HG02759 (cell line): ENCODE measurements around the gene SLC39A2.
A peak's percentile ranks its signal among the peaks of the same experiment; 100 is the strongest.
"Not testable (repeated sequence)": the region's sequence is repeated elsewhere in the genome, so short reads cannot be mapped to it uniquely, and the experiment has no call there.

Source experiments
- ATAC-seq: cut with Tn5 transposase; IDR thresholded peaks from one replicate; pipeline ENCODE4 v1.9.1; 2021; ENCODE audit warnings: mild to moderate bottlenecking, moderate library complexity; ENCODE audit not compliant: unreplicated experiment

SLC39A2 gene, protein sequence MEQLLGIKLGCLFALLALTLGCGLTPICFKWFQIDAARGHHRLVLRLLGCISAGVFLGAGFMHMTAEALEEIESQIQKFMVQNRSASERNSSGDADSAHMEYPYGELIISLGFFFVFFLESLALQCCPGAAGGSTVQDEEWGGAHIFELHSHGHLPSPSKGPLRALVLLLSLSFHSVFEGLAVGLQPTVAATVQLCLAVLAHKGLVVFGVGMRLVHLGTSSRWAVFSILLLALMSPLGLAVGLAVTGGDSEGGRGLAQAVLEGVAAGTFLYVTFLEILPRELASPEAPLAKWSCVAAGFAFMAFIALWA

GRCh38 chr14:20998674-20999366 is at the start of gene SLC39A2:
SLC39A2 (plus strand) TSS chr14:20999293; CDS start chr14:20999447, 154 bp downstream.
- no peak for ATAC-seq

GRCh38 chr14:20954736-20955537 is 44.2 kb upstream of the SLC39A2 start, which contains the start of gene RNASE2:
RNASE2 (plus strand) TSS chr14:20955487; CDS start chr14:20955772, 285 bp downstream.
- not testable (repeated sequence) for ATAC-seq

- ATAC-seq, result not testable (repeated sequence)
Measured at GRCh38 chr14:20955538-20955873, 43.6 kb upstream of the SLC39A2 start.

- ATAC-seq, result no peak
Measured at GRCh38 chr14:20956376-20956976, 42.6 kb upstream of the SLC39A2 start.

DNA sequence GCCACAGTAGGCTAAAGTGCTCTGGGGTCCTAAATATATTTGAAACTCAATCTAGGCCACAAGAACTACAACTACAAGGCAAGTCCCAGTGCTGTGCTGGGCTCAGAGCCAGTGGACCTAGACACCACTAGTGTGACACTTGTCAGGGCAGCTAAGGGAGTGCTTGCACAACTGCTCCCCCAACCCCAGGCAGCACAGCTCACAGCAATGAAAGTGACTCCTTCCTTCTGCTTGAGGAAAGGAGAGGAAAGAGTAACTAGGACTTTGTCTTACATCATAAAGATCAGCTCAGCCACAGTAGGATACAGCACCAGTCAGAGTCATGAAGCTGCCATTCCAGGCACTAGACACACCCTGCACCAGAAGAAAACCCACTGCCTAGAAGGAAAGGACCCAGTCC is 40.1 kb upstream of the SLC39A2 start:
- ATAC-seq, result not testable (repeated sequence)

DNA sequence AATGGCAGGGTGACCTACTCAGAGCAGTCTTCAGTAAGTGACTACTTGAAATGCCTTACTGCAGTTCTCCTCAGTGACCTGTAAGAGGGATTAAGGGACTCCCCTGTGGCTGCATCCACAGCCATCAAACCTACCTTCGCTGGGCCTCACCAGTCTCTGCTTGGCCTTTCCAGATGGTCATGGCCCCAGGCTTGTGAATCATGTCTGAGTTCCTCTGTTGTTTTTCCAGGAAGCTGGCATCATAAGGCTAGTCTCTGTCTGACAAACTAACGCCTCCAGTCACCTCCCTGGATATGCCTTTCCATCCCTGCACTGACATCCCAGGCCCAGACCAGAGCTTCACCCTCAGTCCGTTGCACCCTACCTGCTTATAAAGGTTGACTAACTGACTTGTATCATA is 29.8 kb upstream of the SLC39A2 start:
- ATAC-seq, result no peak

GRCh38 chr14:20970647-20970982 is 28.5 kb upstream of the SLC39A2 start:
- peak; percentile 4 for ATAC-seq

GRCh38 chr14:20970983-20971704 is 27.9 kb upstream of the SLC39A2 start:
- ATAC-seq, result peak; percentile 95

DNA sequence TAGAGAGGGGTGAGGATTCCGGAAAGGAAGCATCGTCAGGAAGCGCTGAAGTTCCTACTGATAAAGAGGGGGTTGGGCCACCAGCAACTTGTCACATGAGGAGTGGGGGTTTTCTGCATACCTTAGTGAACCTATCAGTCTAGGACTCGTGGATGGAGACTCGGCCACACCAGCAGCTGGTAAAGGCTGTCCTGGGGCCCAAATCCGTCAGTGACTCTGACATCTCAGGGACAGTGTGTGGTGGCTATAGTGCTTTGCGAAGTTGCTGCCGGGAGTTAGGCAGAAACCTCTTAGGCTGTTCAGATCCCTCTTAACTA is 27.4 kb upstream of the SLC39A2 start:
- ATAC-seq, result peak; percentile 23

DNA sequence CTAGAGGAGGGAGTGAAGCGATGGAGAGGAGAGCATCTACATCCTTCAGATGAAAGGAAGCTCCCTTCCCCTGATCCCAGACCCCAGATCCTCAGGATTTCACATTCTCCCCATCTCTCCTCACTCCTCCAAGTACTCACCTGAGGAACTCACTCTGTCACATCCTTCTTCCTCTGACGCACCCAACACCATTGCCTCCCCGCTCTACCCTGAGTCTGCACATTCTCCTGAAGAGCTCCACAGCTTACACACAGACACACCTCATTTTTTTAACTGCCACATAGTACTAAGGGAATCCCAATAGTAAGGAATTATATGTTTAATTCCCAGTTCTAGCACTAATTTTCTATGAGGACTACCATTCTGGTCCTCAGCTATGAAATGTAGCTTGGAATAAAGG is 25.6 kb upstream of the SLC39A2 start:
- no peak for ATAC-seq

- ATAC-seq, result no peak
Measured at GRCh38 chr14:20976291-20976690, 22.8 kb upstream of the SLC39A2 start.

DNA sequence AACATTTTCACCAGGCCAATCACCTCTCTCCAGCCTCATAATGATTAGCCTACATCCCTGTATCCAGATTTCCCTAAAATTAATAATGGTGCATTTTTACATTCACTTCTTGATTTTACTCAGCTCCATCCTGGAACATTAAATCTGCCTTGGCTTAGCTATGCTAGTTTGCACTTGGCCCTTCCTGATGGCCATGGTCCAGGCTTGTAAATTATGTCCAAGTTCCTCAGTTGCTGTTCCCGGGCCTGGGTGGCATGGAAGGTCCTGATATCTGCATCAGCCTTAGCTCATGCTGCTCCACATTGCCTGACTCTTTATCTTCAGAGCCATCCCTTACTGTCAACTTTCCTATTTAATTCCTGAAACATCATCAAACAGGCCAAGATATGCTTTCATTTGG is 20.4 kb upstream of the SLC39A2 start:
- ATAC-seq, result no peak

DNA sequence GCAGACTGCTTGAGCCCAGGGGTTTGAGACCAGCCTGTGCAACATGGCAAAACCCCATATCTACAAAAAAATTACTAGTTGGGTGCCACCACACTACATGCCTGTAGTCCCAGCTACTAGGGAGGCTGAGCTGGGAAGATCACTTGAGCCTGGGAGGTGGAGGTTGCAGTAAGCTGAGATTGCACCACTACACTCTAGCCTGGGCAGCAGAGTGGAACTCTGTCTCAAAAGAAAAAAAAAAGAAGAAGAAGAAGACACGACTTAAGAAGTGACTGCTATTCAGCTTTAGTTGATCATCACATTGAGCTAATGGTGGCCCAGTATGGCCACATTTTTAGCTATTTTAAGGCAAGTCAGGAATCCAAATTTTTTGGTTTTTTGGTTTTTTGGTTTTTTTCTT is 18.2 kb upstream of the SLC39A2 start:
- ATAC-seq, result no peak

- no peak for ATAC-seq
Measured at GRCh38 chr14:20982646-20983369, 16.3 kb upstream of the SLC39A2 start.

GRCh38 chr14:20985650-20986049 is 13.4 kb upstream of the SLC39A2 start:
- not testable (repeated sequence) for ATAC-seq

DNA sequence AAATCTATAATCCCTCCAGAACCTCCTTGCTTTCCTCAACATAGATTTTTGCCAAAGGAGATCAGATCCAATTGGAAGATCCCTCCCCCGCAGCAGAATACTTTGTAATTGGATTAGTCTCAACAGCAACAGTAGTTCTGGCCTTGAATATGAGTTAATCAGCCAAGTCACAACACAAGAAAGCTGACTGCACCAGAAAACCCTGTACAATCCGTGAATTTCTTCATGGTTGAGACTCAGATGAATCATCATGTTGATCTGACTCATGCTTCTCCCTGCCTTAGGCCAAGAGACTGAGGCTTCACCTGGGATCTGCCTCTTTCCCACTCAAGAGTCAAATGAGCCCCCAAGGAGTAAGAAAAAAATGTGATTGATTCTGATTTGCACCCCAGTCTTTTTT is 12.3 kb upstream of the SLC39A2 start:
- no peak for ATAC-seq

GRCh38 chr14:20988717-20989470 is 10.2 kb upstream of the SLC39A2 start:
- no peak for ATAC-seq

DNA sequence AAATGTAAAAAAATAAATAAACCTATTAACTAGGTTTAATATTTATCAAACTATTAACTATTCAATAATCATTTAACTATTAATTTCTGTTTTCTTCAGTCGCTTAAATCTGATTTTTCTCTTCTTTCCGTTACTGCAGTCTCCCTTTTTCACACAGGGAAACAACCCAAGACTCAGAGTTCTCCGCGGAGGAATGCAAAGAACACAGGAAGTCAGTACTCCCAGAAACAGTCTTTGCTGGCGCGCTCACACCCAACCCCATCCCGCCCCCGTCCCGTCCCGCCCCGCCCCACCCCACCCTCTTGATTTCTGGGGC is 9.7 kb upstream of the SLC39A2 start:
- no peak for ATAC-seq

DNA sequence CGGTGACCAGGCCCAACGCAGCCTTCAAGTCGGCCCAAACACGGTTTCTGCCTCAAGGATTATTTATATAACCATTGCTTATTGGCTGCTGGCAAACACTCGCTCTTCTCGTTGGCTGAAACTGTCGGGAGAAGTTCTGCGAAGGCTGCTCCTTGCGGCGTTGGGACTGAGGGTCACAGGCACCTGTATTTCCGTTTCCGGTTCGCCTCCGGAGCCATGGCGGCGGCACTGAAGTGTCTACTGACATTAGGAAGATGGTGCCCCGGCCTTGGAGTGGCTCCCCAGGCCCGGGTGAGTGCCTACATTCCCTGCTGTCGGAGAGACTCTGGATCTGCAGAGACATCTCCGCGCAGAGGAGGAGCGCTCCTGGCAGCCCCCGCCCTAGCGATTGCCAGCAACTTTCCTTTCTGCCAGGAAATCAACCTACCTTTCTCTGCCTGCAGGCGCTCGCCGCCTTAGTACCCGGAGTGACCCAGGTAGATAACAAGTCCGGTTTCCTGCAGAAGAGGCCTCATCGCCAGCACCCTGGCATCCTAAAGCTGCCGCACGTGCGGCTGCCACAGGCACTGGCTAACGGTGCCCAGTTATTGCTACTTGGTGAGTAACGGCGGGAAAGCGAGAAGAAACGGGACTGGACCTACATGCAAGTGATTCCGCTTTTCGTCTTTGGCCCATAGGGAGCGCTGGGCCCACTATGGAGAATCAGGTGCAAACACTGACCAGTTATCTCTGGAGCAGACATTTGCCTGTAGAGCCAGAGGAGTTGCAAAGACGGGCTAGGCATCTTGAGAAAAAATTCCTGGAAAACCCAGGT is 9.1 kb upstream of the SLC39A2 start, which contains the start of gene METTL17:
Gene METTL17, plus strand, starts transcription at position 194 of the 814 bp plus-strand sequence. Its CDS starts 23 bp downstream, at position 217.
- ATAC-seq, result peak; percentile 97
